H1 (cell line): ENCODE results near the gene DLST. TPM values are rescaled to one million over a fixed set of nuclear protein-coding genes. Genes with fewer than 3 reads are reported as not detected.

ENCODE experiments used
- GABPA ChIP-seq: IDR thresholded peaks from 2 replicates; pipeline ENCODE4 v1.6.1; 2011; ENCODE audit warnings: mild to moderate bottlenecking, low read length, moderate library complexity, borderline replicate concordance; ENCODE audit not compliant: insufficient read depth
- MAFK ChIP-seq: IDR thresholded peaks from 2 replicates; pipeline ENCODE4 v1.6.1; 2012; ENCODE audit warnings: low read depth, mild to moderate bottlenecking, improper control_type of control experiment, low read length
- NRF1 ChIP-seq: IDR thresholded peaks from 2 replicates; pipeline ENCODE4 v1.6.1; 2011; ENCODE audit warnings: mild to moderate bottlenecking, low read depth, low read length, improper control_type of control experiment
- PHF8 ChIP-seq: fragments of 200-600 bp; sonication (generic); conservative IDR thresholded peaks from 2 replicates; pipeline ENCODE4 v1.7.1; 2012; ENCODE audit warnings: low read depth, mild to moderate bottlenecking, inconsistent platforms, low read length, moderate library complexity
- RNF2 ChIP-seq: fragments of 200-900, 300-1000 bp; sonication (generic); IDR thresholded peaks from 2 replicates; pipeline ENCODE4 v1.7.1; 2016; ENCODE audit warnings: borderline replicate concordance, low read depth, mild to moderate bottlenecking, antibody characterized with exemption, low read length; ENCODE audit not compliant: poor library complexity, severe bottlenecking; ENCODE audit errors: missing control alignments
- TBP ChIP-seq: IDR thresholded peaks from 2 replicates; pipeline ENCODE4 v1.6.1; 2011; ENCODE audit warnings: low read depth, low read length, improper control_type of control experiment
- polyA plus RNA-seq, 7 experiments: library from polyadenylated mRNA; depleted of rRNA in 3 of 7; stranded (reverse) in 5 of 7; unstranded in 2 of 7; fragments of >200 nt in 5 of 7; fragments of 200-250 nt in 2 of 7; gene quantifications; 1 replicate in 5 of 7; 2 replicates in 1 of 7; 4 replicates in 1 of 7; pipeline versions ENCODE4 v1.2.1 to v1.2.3, GENCODE V29; 2011 to 2013; ENCODE audit warnings: missing spikeins in 2 of 7, mixed read lengths in 2 of 7
- total RNA-seq: library from RNA; stranded (reverse); fragmentation: NEBNext Ultra II Directional; extraction: Animal tissue kit (Norgen Biotek cat#: 25700); gene quantifications from 2 replicates; pipeline ENCODE4 v1.2.1, GENCODE V29; 2021
- TF ChIP-seq, protein P1 (sequence below): fragments of 300-600 bp; sonication (generic); IDR thresholded peaks from 2 replicates; pipeline ENCODE4 v1.7.1; 2012; ENCODE audit warnings: low read length, moderate library complexity, mild to moderate bottlenecking, inconsistent platforms; ENCODE audit not compliant: insufficient replicate concordance

The DLST gene
- total and polyA plus RNA-seq, 2 of the 8 experiments (the other 6 are each of a cell fraction or from before 2014, with no cell fraction given): 96.5 to 117 TPM

GRCh38 chr14:74843653-74844052, 38.1 kb upstream of the DLST start (continued):
- TF ChIP-seq, protein P1, sequence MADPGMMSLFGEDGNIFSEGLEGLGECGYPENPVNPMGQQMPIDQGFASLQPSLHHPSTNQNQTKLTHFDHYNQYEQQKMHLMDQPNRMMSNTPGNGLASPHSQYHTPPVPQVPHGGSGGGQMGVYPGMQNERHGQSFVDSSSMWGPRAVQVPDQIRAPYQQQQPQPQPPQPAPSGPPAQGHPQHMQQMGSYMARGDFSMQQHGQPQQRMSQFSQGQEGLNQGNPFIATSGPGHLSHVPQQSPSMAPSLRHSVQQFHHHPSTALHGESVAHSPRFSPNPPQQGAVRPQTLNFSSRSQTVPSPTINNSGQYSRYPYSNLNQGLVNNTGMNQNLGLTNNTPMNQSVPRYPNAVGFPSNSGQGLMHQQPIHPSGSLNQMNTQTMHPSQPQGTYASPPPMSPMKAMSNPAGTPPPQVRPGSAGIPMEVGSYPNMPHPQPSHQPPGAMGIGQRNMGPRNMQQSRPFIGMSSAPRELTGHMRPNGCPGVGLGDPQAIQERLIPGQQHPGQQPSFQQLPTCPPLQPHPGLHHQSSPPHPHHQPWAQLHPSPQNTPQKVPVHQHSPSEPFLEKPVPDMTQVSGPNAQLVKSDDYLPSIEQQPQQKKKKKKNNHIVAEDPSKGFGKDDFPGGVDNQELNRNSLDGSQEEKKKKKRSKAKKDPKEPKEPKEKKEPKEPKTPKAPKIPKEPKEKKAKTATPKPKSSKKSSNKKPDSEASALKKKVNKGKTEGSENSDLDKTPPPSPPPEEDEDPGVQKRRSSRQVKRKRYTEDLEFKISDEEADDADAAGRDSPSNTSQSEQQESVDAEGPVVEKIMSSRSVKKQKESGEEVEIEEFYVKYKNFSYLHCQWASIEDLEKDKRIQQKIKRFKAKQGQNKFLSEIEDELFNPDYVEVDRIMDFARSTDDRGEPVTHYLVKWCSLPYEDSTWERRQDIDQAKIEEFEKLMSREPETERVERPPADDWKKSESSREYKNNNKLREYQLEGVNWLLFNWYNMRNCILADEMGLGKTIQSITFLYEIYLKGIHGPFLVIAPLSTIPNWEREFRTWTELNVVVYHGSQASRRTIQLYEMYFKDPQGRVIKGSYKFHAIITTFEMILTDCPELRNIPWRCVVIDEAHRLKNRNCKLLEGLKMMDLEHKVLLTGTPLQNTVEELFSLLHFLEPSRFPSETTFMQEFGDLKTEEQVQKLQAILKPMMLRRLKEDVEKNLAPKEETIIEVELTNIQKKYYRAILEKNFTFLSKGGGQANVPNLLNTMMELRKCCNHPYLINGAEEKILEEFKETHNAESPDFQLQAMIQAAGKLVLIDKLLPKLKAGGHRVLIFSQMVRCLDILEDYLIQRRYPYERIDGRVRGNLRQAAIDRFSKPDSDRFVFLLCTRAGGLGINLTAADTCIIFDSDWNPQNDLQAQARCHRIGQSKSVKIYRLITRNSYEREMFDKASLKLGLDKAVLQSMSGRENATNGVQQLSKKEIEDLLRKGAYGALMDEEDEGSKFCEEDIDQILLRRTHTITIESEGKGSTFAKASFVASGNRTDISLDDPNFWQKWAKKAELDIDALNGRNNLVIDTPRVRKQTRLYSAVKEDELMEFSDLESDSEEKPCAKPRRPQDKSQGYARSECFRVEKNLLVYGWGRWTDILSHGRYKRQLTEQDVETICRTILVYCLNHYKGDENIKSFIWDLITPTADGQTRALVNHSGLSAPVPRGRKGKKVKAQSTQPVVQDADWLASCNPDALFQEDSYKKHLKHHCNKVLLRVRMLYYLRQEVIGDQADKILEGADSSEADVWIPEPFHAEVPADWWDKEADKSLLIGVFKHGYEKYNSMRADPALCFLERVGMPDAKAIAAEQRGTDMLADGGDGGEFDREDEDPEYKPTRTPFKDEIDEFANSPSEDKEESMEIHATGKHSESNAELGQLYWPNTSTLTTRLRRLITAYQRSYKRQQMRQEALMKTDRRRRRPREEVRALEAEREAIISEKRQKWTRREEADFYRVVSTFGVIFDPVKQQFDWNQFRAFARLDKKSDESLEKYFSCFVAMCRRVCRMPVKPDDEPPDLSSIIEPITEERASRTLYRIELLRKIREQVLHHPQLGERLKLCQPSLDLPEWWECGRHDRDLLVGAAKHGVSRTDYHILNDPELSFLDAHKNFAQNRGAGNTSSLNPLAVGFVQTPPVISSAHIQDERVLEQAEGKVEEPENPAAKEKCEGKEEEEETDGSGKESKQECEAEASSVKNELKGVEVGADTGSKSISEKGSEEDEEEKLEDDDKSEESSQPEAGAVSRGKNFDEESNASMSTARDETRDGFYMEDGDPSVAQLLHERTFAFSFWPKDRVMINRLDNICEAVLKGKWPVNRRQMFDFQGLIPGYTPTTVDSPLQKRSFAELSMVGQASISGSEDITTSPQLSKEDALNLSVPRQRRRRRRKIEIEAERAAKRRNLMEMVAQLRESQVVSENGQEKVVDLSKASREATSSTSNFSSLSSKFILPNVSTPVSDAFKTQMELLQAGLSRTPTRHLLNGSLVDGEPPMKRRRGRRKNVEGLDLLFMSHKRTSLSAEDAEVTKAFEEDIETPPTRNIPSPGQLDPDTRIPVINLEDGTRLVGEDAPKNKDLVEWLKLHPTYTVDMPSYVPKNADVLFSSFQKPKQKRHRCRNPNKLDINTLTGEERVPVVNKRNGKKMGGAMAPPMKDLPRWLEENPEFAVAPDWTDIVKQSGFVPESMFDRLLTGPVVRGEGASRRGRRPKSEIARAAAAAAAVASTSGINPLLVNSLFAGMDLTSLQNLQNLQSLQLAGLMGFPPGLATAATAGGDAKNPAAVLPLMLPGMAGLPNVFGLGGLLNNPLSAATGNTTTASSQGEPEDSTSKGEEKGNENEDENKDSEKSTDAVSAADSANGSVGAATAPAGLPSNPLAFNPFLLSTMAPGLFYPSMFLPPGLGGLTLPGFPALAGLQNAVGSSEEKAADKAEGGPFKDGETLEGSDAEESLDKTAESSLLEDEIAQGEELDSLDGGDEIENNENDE: no peak
- TF ChIP-seq NRF1: no peak
- TF ChIP-seq TBP: no peak
- TF ChIP-seq PHF8: no peak
- TF ChIP-seq RNF2: no peak
- TF ChIP-seq GABPA: no peak
- no peak for TF ChIP-seq MAFK
